HG02970 (cell line): ENCODE results near the gene MAP3K4.

ENCODE experiments used
- ATAC-seq: cut with Tn5 transposase; IDR thresholded peaks from one replicate; pipeline ENCODE4 v1.9.1; 2021; ENCODE audit warnings: mild to moderate bottlenecking, moderate library complexity, moderate number of reproducible peaks; ENCODE audit not compliant: unreplicated experiment, low FRiP score

The MAP3K4 gene

GRCh38 chr6:161035182-161035980, 43.8 kb downstream of the MAP3K4 start:
- no peak for ATAC-seq

DNA sequence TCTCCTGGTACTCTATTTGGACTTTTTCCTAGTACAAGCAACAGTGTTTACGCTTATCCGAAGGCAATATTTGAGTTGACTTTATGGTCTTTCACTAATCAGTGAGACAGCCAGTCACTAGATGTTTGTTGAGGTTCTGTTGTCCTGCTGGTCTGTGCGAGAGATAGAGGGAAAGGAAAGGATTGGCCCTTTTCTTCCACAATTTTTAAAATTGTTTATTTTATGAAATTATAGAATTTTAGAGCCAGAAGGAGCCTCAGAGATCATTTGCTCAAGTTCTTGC, 44.4 kb downstream of the MAP3K4 start:
- ATAC-seq, result no peak

DNA sequence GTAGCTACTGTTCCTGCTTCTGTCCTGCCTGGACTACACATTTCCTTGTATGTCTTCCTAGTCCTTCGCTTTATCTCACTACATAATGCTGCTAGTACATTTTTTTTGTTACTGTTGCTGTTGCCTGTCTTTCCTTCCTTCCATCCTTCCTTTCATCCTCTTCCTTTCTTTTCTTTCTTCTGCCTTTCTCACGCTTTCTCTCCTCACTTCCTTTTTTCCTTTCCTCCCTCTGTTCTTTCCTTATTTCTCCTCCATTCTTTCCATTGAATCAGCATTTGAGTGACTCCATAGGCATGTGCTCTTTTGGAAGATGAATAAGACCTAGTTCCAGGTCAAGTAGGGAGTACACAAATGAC, 46.3 kb downstream of the MAP3K4 start:
- ATAC-seq, result no peak

DNA sequence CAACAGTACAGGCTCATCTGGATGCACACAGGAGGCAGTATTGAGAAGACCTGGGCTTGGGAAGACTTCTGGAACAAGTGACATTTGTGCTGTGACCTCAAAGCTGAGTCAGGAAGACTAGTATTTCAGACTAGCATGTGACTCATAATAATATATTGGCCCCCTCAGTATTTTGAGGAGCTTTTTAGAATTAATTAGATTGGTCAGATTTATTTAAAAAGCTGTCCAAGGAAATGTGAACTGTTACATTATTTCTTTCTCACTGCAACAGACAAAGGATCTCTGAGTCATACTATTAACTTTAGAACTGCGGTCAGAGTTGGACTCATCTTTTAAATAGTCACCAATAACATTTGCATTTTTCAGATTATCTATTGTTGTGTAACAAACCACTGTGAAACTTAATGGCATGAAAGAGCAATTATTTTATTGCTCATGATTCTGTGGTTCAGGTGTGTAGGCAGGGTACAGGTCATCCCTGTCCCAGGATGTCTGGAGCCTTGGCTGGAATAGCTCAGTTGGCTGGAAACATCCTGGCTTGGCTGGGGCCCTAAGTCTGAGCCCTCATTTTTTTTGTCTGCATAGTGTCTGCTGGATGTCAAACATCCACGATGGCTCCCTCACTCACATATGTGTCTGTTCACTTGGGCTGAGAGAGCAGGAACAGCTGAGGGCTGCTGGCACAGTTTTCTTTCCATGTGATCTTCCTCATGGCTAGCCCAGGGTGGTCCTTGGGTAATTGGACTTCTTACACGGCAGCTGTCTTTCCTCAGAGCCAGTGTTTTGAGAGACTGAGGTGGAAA, 46.9 kb downstream of the MAP3K4 start:
- ATAC-seq, result peak; percentile 90

GRCh38 chr6:161041274-161041673, 49.7 kb downstream of the MAP3K4 start:
- ATAC-seq, result no peak

DNA sequence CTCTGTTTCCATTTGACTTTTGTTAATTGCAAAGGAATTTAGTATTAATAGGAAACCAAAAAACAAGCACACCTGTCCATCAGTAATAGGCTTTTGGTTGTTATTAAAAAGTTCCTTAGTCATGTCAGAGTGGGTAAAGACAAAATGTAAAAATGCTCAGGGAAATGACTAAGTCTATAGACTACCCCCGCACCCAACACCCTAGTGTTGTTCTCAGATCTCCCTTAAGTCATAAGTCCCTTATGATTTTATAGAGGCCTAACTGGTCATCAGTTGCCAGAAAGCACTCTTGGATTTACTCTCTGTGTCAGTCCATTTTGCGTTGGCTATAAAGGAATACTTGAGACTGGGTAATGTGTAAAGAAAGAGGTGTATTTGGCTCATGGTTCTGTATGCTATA, 52.8 kb downstream of the MAP3K4 start:
- no peak for ATAC-seq

DNA sequence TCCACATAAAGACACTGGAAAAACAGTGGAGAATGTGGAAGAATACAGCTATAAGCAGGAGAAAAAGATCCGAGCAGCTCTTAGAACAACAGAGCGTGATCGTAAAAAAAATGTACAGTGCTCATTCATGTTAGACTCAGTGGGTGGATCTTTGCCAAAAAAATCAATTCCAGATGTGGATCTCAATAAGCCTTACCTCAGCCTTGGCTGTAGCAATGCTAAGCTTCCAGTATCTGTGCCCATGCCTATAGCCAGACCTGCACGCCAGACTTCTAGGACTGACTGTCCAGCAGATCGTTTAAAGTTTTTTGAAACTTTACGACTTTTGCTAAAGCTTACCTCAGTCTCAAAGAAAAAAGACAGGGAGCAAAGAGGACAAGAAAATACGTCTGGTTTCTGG, 57.1 kb downstream of the MAP3K4 start:
- ATAC-seq, result no peak

DNA sequence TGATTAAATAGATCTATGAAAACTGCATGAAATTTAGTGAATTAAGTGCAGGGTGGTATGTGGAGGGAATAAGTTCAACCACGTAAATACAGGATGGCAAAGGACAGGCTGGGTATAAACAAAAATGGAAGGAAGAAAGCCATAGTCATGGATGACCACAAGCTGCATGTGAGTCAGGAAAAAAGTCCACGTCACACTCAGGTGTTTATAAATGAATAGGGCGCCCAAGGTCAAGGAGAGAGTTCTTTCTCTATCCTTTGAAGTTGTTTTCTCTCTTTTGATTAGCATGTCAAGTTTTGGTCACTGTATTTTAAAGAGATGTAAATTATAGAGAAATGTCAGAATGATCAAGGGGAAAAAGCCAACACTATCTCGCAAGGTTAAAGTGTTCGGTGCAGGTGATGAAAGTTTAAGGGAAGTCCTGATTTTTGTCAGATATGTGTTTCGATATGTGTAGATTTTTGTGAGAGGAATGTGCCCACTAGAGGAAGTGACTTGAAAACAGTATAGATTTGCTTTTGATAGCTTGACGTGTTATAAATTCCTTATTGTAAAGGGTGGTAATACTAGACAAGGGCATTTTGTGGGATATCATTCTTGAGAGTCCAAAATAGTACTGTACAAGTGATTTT, 58.7 kb downstream of the MAP3K4 start:
- no peak for ATAC-seq

GRCh38 chr6:161053103-161053502, 61.5 kb downstream of the MAP3K4 start:
- ATAC-seq, result no peak

DNA sequence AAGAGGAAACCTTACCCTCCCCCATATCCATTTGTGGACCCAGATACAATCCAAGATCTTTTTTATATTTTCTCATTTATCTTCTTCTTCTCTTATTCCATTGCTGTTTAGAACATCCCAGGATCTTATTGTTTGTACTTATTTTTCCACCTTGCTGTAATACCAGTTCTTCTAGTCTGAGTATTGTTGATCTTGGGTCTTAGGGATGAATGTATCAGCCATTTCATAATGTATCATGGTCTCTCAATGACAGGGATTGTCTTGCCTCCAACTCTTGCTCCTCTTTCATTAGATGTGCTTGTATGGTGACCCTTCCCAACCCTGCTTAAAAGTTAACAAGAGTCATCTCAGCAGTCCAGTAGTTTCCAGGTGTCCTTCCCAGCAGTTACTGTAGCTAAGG, 63.3 kb downstream of the MAP3K4 start:
- no peak for ATAC-seq

DNA sequence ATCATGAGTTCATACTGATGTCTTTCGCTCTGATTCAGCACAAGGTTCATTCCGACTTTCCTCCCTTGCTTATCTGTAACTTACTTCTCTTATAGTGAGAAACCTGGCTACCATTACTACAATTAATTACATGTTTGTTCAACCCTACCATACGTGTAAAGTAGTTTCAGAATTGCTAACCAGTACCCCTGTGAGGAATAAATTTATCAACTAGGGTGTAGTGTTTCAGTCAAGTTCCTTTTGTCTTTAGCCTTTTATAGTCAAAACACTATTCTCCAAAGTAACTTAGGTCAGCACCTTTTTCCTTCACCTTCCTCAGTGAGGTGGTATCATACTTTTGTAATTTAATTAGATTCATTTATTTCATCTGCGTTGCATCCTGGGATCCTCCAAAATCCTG, 64.9 kb downstream of the MAP3K4 start:
- ATAC-seq, result no peak

DNA sequence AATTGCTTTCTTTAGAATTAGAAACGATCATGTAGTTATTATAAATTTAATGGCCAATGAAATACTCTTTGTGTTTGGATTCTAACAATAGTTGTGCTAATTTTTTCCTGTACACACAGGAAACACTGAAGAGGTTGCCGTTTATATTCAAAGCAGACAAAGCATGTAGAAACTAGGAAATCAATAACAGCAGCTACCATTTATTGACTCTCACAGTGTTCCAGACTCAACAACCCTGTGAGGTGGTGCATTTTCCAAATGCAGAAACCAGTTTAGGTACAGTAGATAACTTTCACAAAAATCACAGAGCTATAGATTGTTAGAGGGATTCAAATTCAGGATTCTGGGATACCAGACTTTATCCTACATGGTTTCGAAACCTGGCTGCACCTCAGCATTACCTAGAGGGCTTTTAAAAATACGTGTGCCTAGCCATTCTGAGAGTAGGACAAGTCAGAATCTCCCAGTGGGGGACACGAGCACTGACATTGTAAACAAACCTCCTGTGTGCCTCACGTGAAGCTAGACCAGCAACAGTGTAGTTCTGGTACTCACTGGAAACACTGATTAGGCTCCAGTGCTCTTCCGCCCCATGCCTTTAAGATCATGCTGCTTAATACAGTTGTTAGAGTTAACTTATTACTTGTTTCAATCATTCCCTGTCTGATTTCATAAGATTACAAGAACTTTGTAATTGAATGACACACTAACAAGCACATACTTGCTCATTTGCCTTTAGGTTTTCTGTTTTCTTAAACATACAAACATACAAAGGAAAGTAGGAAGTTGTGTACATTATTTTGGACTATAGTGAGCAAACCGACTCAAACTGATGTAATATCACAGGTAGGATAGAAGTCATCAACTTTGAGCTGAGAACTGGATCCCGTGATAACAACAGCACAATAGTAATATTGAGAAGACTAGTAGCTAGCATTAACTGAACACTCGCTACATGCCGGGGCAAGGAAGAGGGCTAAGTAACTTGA, 65.8 kb downstream of the MAP3K4 start:
- ATAC-seq, result no peak

GRCh38 chr6:161058741-161059140, 67.2 kb downstream of the MAP3K4 start:
- no peak for ATAC-seq

DNA sequence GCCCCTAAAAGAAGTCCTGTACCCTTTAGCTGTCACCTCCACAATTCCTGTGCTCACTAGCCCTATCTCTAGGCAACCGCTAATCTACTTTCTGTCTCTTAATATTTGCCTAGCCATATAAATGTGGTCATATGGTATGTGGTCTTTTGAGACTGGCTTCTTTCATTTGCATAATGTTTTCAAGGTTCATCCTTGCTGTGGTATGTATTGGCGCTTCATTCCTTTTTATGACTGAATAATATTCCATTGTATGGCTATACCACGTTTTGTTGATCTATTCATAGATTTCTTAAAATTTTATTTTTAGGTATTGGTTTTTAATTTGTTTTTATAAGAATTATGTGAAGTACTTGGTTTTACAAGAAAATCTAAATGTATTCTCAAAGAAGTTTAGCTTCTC, 70.0 kb downstream of the MAP3K4 start:
- no peak for ATAC-seq

- ATAC-seq, result no peak
Observed at GRCh38 chr6:161064915-161065314, 73.3 kb downstream of the MAP3K4 start.

- no peak for ATAC-seq
Observed at GRCh38 chr6:161066511-161066910, 74.9 kb downstream of the MAP3K4 start.

DNA sequence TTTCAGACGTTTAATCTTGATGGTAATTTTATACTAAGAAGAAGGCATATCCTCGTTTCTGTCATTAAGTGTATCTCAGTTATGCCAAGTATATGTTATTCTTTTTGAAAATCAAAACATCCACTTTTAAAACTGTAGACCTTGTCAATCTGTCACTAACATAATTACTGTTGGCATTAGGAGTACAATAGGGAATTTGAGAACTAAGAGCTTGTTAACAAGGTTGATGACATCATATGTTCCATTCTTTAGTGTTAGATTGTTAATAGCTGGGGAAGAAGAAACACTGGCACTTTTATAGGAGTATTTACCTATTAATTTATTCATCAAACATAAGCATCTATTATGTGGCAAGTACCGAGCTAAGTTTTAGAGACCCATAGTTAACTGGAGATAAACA, 76.2 kb downstream of the MAP3K4 start:
- no peak for ATAC-seq

- ATAC-seq, result no peak
Observed at GRCh38 chr6:161068321-161068741, 76.8 kb downstream of the MAP3K4 start.

- ATAC-seq, result no peak
Observed at GRCh38 chr6:161073930-161074329, 82.4 kb downstream of the MAP3K4 start.

GRCh38 chr6:161074496-161075121, 83.0 kb downstream of the MAP3K4 start:
- no peak for ATAC-seq
